ENCODE measurements around the gene FBXL2.

FBXL2 gene

DNA sequence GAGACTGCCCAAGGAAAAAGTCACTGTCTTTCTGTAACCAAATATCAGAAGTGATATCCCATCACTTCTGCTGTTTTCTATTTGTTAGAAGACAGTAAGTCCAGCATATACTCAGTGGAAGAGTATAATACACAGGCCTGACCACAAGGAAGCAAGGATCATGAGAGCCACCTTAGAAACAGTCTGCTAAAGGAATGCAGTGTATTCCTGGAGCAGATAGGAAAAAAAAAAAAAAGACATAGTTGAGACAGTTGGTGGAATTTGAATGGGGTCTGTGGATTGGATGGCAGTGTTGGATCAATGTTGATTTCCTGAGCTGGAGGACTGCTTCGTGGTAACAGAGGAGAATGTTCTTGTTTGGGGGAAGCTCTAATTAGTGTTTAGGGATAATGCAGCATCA, 26.5 kb upstream of the FBXL2 start:
- no peaks in the 10 kb centered on the region for H3K79me2 ChIP-seq (ENCODE audit: insufficient read depth, low read length)
- no peaks in the 10 kb centered on the region for H4K20me1 ChIP-seq (ENCODE audit: insufficient read depth, low read length)
- H3K27ac ChIP-seq (ENCODE audit: low read depth, low read length, poor library complexity, severe bottlenecking): no peak overlapping the region
- H2AFZ ChIP-seq (ENCODE audit: low read length): no peak overlapping the region
- no peak overlapping the region for H3K9ac ChIP-seq (ENCODE audit: low read length)
- no peaks in the 10 kb centered on the region for H3K9me2 ChIP-seq (ENCODE audit: low read depth, low read length)
- no peaks in the 10 kb centered on the region for H3K4me1 ChIP-seq (ENCODE audit: insufficient read depth, low read length, severe bottlenecking)
- TF ChIP-seq CTCF (IDR thresholded peaks at IDR 0.05; ENCODE audit: low read length): no peak
- no peak for TF ChIP-seq EZH2 (IDR thresholded peaks at IDR 0.05; ENCODE audit: borderline replicate concordance, low read length)
- H3K27me3 ChIP-seq (ENCODE audit: insufficient read depth, low read length): no peaks in the 10 kb centered on the region
- no peaks in the 10 kb centered on the region for H3F3A ChIP-seq (ENCODE audit: insufficient read depth, low read length)
- no peaks in the 10 kb centered on the region for H3K36me3 ChIP-seq (ENCODE audit: insufficient read depth, low read length)
- H3K4me2 ChIP-seq (ENCODE audit: low read length): no peak overlapping the region
- no peak overlapping the region for H3K4me3 ChIP-seq (ENCODE audit: low read depth, low read length, poor library complexity, severe bottlenecking)
- no peaks in the 10 kb centered on the region for H3K9me3 ChIP-seq (ENCODE audit: low read length)

- Histone ChIP-seq H3K79me2 (ENCODE audit: insufficient read depth, low read length) (no peaks in the 10 kb centered on the region), H3K27me3 (ENCODE audit: insufficient read depth, low read length) (no peaks in the 10 kb centered on the region), H3F3A (ENCODE audit: insufficient read depth, low read length) (no peaks in the 10 kb centered on the region), H3K36me3 (ENCODE audit: insufficient read depth, low read length) (no peaks in the 10 kb centered on the region), H3K4me1 (ENCODE audit: insufficient read depth, low read length, severe bottlenecking) (no peaks in the 10 kb centered on the region), H2AFZ (ENCODE audit: low read length) (no peak overlapping the region), H4K20me1 (ENCODE audit: insufficient read depth, low read length) (no peaks in the 10 kb centered on the region), H3K27ac (ENCODE audit: low read depth, low read length, poor library complexity, severe bottlenecking) (no peak overlapping the region), H3K4me2 (ENCODE audit: low read length) (no peak overlapping the region), H3K9me3 (ENCODE audit: low read length) (no peaks in the 10 kb centered on the region), H3K9ac (ENCODE audit: low read length) (no peak overlapping the region), H3K4me3 (ENCODE audit: low read depth, low read length, poor library complexity, severe bottlenecking) (no peak overlapping the region), H3K9me2 (ENCODE audit: low read depth, low read length) (no peaks in the 10 kb centered on the region)
- TF ChIP-seq CTCF (IDR thresholded peaks at IDR 0.05; ENCODE audit: low read length): no peak
- TF ChIP-seq EZH2 (IDR thresholded peaks at IDR 0.05; ENCODE audit: borderline replicate concordance, low read length): no peak
Observed at GRCh38 chr3:33256249-33256648, 21.0 kb upstream of the FBXL2 start.

- TF ChIP-seq EZH2 (IDR thresholded peaks at IDR 0.05; ENCODE audit: borderline replicate concordance, low read length) (no peak), CTCF (IDR thresholded peaks at IDR 0.05; ENCODE audit: low read length) (no peak)
- no peaks in the 10 kb centered on the region for H3K4me1 ChIP-seq (ENCODE audit: insufficient read depth, low read length, severe bottlenecking)
- H3K9me2 ChIP-seq (ENCODE audit: low read depth, low read length): no peaks in the 10 kb centered on the region
- no peaks in the 10 kb centered on the region for H3F3A ChIP-seq (ENCODE audit: insufficient read depth, low read length)
- H3K4me2 ChIP-seq (ENCODE audit: low read length): no peak overlapping the region
- no peak overlapping the region for H3K9ac ChIP-seq (ENCODE audit: low read length)
- H3K4me3 ChIP-seq (ENCODE audit: low read depth, low read length, poor library complexity, severe bottlenecking): no peak overlapping the region
- H3K27ac ChIP-seq (ENCODE audit: low read depth, low read length, poor library complexity, severe bottlenecking): no peak overlapping the region
- H3K79me2 ChIP-seq (ENCODE audit: insufficient read depth, low read length): no peaks in the 10 kb centered on the region
- H4K20me1 ChIP-seq (ENCODE audit: insufficient read depth, low read length): no peaks in the 10 kb centered on the region
- no peaks in the 10 kb centered on the region for H3K9me3 ChIP-seq (ENCODE audit: low read length)
- no peak overlapping the region for H2AFZ ChIP-seq (ENCODE audit: low read length)
- no peaks in the 10 kb centered on the region for H3K36me3 ChIP-seq (ENCODE audit: insufficient read depth, low read length)
- no peaks in the 10 kb centered on the region for H3K27me3 ChIP-seq (ENCODE audit: insufficient read depth, low read length)
Observed at GRCh38 chr3:33260104-33260503, 17.1 kb upstream of the FBXL2 start.
